Lower lobe of right lung (tissue), 2 donors: Measurements from ENCODE around the gene C11orf86. TPM values are rescaled to one million over a fixed set of nuclear protein-coding genes. Genes with fewer than 3 reads are reported as not detected.

ENCODE experiments used
- ATAC-seq, 2 donors: fragments of 200-7000 bp; cut with Tn5 transposase; one replicate each; pipeline ENCODE4 v1.9.1; 2020 to 2022; ENCODE audit warnings: mild to moderate bottlenecking in 2 of 2, moderate library complexity in 2 of 2
- DNase-seq: peaks from one replicate; pipeline ENCODE4 v3.0.0-alpha.2; 2020
- H3K27ac ChIP-seq: fragments of 200-600 bp; one replicate; pipeline ENCODE4 v1.8.0; 2022
- H3K27me3 ChIP-seq: fragments of 200-600 bp; one replicate; pipeline ENCODE4 v1.8.0; 2022; ENCODE audit warnings: low read depth
- H3K36me3 ChIP-seq: fragments of 200-600 bp; one replicate; pipeline ENCODE4 v1.8.0; 2022; ENCODE audit warnings: mild to moderate bottlenecking
- H3K4me1 ChIP-seq: fragments of 200-600 bp; one replicate; pipeline ENCODE4 v1.8.0; 2022
- H3K4me3 ChIP-seq: fragments of 200-600 bp; one replicate; pipeline ENCODE4 v1.8.0; 2022; ENCODE audit warnings: mild to moderate bottlenecking
- H3K9me3 ChIP-seq: fragments of 200-600 bp; one replicate; pipeline ENCODE4 v1.8.0; 2022
- CTCF ChIP-seq: fragments of 200-600 bp; IDR thresholded peaks from one replicate; pipeline ENCODE4 v1.8.0; 2022; ENCODE audit warnings: antibody characterized with exemption, mild to moderate bottlenecking
- intact Hi-C: fragments of 100-400 bp; cut with DNase I; formaldehyde crosslinking; loops from one replicate; pipeline ENCODE4 v1.11.0; 2022
- total RNA-seq: library from RNA; stranded (reverse); fragmentation: NEBNext Ultra II Directional; extraction: Animal tissue kit (Norgen Biotek cat#: 25700); gene quantifications from one replicate; pipeline ENCODE4 v1.2.1, GENCODE V29; 2021
- donor health status: DM: no; HTN: yes; CAD: no; lungs with severe emphysema.

Gene C11orf86
- total RNA-seq, 1 donor from 2014 or later: not detected

GRCh38 chr11:66978717-66979116, 3.6 kb downstream of the C11orf86 start:
- no peak for DNase-seq
- Histone ChIP-seq H3K9me3 (peaks cover 12% of the 10 kb centered on the region), H3K27me3 (no peaks in the 10 kb centered on the region), H3K27ac (no peak overlapping the region), H3K4me3 (no peak overlapping the region), H3K4me1 (peaks cover 11% of the 10 kb centered on the region), H3K36me3 (no peaks in the 10 kb centered on the region)
- intact Hi-C loops: no loop called here
- TF ChIP-seq CTCF: no peak
- ATAC-seq: no peak

GRCh38 chr11:66979336-66979980, 4.4 kb downstream of the C11orf86 start:
- Histone ChIP-seq H3K27me3 (no peaks in the 10 kb centered on the region), H3K4me1 (peaks cover 11% of the 10 kb centered on the region), H3K36me3 (no peaks in the 10 kb centered on the region), H3K4me3 (no peak overlapping the region), H3K9me3 (peaks cover 12% of the 10 kb centered on the region), H3K27ac (no peak overlapping the region)
- no peak for ATAC-seq
- intact Hi-C loops: no loop called here
- DNase-seq: no peak
- no peak for TF ChIP-seq CTCF

GRCh38 chr11:66981976-66982578, 7.0 kb downstream of the C11orf86 start:
- no peaks in the 10 kb centered on the region for H3K36me3 ChIP-seq
- peaks cover 12% of the 10 kb centered on the region for H3K9me3 ChIP-seq
- intact Hi-C loops: no loop called here
- H3K27ac ChIP-seq: no peak overlapping the region
- no peak for TF ChIP-seq CTCF
- peak; percentile 45 to 50 for ATAC-seq
- peak; percentile 85 for DNase-seq
- no peak overlapping the region for H3K4me3 ChIP-seq
- H3K4me1 ChIP-seq: peaks cover 11% of the 10 kb centered on the region
- H3K27me3 ChIP-seq: no peaks in the 10 kb centered on the region

- H3K9me3 ChIP-seq: peaks cover 12% of the 10 kb centered on the region
- intact Hi-C loops: no loop called here
- DNase-seq: no peak
- H3K36me3 ChIP-seq: no peaks in the 10 kb centered on the region
- no peak overlapping the region for H3K4me3 ChIP-seq
- H3K27me3 ChIP-seq: no peaks in the 10 kb centered on the region
- TF ChIP-seq CTCF: no peak
- no peak overlapping the region for H3K27ac ChIP-seq
- H3K4me1 ChIP-seq: peaks cover 11% of the 10 kb centered on the region
- no peak for ATAC-seq
These were observed 8.3 kb downstream of the C11orf86 start for GRCh38 chr11:66983275-66983924.

- no peak for DNase-seq
- H3K27ac ChIP-seq: no peak overlapping the region
- H3K27me3 ChIP-seq: no peaks in the 10 kb centered on the region
- intact Hi-C loops: no loop called here
- peaks cover 11% of the 10 kb centered on the region for H3K4me1 ChIP-seq
- no peak overlapping the region for H3K4me3 ChIP-seq
- peak; percentile 18 to 45 for ATAC-seq
- no peak for TF ChIP-seq CTCF
- H3K9me3 ChIP-seq: no peaks in the 10 kb centered on the region
- H3K36me3 ChIP-seq: no peaks in the 10 kb centered on the region
These were observed 10.5 kb downstream of the C11orf86 start for GRCh38 chr11:66985508-66986177.
